Cortex of kidney (tissue), 1 donor: Measurements from ENCODE around the gene IQCE.
"Not testable (repeated sequence)": the region's sequence is repeated elsewhere in the genome, so short reads cannot be mapped to it uniquely, and the experiment has no call there.

Source experiments
- DNase-seq: peaks from one replicate; lab custom pipeline; 2025; lab: John Stamatoyannopoulos, UW

The IQCE gene

DNA sequence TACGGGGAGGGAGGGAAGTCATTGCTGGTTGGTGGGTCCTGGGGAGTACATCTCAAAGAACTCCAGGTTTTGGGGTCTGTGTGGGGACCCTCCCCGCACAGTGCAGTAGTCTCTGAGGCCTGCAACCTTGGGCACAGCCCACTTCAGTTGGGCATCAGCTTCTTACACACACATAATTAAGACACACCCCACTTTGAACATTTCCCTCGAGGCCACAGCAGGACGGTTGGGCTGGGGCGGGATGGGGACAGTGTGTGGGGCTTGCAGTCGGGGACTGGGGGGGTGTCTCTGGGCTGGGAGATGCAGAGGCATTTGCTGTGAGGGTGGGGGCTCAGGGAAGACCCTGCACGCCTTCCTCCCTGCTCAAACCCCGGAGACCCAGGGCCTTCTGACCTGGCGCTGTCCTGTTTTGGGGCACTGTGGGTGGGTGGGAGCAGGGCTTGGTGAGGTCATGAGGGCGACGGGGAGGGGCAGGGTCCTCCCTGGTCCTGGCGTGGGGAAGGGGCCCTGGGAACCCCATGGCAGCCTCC, 38.0 kb upstream of the IQCE start:
- DNase-seq = no peak

DNA sequence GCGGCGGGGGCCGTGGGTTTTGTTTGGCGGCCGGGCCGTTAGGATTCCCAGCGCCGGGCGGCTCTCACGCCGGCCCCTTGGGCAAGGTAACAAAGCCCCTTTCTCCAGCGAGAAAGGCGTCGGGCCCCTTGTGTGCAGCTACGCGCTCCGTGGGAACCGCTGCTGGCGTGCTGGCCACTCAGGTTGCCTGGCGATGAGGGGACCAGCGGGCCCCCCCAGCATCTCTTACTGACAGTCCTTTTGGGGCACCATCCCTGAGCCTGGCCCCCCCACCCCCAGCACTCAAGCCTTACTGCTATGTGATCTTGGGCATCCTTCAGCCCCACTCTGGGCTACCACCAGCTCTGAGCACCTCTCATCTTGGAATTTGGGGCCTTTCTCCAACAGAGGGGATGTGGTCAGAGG, 37.4 kb upstream of the IQCE start:
- no peak for DNase-seq

DNA sequence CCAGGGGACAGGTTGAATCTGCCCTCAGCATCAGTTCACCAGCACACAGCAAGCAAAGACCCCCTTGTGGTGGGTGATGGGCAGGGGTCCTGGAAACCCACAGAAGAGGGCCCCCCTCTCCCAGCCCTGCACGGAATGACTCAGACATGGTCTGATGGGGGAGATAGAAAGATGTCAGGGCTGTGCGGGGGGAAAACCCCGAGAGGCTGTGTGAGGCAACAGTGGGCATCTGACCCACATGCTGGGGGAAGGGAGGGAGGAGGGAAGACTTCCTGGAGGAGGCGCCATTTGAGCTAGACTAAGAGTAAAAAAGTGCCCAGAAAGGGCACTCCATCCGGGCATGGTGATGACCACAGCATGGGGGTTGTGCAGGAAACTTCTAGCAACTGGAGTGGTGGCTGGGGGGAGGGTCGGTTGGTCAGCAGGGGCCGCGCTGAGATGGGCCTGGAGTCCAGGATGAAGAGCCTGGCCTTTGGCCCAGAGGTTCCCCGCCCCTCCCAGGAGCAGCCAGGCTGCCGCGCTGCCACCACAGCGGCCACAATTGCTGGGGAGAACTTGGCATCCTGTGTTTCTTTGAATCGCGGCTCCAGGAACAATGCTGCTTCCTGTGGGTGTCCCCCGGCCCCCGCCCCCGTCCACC, 36.7 kb upstream of the IQCE start:
- no peak for DNase-seq

DNA sequence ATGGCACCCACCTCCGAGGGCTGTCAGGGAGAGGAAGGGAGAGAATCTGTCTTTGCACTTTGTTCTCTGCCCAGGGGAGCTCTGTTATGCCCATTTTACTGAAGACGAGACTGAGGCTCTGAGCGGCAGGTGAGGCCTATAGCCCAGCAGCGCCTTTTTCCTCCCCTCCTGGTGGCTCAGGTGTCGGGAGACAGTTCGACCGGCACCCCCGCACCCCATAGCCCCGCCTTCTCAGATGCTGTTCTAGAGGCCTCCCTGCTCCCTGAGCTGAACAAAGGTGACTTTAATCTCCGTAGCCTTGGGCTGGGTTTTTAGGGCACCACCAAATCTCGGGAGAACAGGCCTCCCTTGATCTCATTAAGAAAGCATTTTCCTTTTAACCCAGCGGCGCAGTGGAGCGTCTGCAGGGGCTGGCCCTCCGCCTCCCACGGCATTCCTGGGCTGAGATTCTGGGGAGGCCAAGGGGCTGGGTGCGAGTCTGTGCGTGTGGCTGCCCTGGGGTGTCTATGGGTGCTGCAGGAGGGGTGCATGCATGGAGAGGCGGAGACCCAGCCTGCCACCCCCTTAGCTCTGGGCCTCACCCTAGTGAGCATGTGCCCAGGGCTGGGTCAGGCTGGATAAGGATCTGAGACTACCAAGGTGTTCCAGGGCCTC, 35.9 kb upstream of the IQCE start:
- no peak for DNase-seq

DNA sequence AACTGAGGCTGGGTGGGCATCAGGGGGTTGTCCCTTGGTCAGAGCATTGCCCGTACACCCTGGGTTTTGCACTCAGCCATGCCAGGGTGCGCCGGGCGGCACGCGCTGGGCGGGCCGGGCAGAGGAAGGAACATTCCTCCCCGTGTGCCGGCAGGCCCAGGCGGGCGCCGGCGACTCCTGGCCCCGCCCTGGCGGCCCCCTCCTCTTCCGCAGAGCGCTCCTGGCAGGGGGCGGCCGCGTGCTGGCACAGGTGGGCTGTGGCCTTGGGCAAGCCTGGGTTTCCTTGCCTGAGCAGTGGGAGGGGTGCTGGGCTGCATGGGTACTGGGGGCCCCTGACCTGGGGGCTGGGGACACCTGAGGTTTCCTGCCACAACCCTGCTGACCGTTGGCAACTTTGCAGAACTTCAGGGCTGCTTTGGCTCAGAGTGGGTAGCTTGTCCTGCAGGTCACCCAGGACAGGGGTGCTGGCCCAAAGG, 35.3 kb upstream of the IQCE start:
- DNase-seq = no peak

DNA sequence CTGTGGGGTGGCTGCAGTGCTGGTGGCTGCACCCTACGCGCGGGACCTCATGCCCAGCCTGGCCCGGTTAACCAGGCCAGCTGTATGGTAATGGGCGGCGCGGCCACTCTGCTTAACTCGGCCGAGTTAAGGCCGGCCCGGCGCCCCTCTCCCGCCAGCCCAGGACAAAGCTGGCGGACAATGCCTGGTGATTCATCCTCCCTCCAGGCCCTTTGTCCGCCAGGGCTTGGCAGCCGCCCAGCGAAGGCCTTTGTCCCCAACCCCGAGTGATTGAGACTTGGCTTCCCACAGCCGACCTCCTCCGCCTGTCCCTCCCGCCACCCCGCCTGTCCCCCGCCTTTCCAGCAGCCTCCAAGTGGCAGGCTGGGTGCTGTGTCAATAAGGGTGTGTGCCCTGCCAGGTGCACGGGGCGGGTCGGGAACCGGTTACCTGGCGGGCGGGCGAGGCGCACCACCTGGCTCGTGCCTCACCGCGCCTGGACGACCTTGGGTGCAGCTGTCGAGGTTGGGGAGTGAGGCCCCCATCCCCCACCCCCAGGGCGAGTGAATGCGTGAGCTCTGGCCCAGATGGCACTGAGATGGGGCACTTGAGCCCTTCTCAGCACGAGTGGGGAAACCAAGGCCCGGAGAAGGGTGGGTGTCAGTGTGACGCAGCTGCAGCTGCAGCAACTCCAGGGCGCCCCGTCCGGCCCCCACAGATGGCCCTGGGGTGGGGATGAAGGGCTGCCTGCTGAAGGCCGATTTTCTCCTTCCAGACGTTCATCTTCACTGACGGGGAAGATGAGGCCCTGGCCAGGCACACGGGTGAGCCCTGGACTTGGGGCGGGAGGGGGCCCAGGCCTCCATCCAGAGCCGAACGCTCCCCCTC, 34.6 kb upstream of the IQCE start:
- DNase-seq = no peak

DNA sequence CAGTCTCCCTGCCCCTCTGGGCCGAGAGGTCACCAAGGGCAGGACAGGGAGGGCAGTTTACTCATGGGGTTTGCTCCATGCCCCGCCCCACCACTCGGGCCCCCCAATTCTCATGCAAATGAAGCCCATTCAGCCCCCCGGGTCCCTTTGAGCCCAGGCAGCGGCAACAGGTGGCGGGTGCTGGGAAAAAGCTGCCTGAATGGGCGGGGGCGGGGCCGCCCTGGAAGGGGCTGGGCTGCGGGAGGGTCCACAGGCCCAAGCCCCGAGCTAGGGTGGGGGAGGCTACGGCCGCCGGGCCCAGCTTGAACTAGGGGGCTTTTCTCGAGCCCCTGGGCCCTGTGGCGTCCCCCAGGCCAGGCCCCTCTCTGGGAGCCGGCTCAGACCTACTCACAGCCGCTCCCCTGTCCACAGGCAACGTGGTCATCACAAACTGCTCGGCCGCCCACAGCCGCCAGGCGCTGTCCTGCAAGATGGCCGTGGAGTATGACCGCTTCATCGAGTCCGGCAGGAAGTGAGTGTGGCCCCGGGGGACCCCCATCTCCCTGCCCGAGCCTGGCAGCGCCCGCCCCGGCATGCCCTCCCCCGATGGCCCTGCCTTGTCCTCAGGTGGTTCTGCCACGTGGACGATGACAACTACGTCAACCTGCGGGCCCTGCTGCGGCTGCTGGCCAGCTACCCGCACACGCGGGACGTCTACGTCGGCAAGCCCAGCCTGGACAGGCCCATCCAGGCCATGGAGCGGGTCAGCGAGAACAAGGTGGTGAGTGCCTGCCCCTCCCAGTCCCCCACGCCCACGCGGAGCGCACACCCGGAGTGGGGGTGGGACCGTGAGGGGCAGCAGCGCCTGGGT, 33.7 kb upstream of the IQCE start:
- DNase-seq = no peak

DNA sequence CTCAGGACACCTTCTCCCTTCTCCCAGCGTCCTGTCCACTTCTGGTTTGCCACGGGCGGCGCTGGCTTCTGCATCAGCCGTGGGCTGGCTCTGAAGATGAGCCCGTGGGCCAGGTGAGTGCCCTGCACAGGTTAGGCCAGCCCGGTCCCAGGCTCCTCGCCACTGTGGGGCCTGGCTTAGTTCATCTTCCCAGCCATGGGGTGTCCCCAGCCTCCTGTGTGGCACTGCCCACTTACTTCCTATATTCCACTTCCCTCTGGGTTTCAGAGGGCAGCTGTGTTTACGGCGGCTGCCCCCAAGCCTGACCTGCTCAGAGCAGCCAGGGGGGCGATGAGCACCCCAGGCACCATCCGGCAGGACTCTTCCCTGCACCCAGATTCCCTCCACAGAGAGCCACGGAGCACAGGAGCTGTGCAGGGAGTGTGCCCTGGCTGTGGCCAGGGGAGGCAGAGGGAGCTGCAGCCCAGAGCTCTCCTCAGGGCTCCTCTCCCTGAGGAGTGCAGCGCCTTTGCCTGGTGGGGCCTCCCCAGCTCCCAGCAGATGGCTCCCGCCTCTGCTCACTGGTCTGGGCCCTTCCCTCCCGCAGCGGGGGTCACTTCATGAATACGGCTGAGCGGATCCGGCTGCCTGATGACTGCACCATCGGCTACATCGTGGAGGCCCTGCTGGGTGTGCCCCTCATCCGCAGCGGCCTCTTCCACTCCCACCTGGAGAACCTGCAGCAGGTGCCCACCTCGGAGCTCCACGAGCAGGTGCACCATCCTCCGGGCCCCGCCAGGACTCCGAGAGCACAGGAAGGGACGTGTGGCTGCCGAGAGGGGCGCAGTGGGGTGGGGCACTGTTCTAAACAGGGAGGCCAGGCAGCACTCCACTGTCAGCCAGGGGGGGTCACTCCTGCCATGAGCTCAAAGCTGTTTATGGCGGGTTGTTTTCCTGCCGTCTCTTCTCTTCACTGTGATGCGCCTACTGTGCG, 32.8 kb upstream of the IQCE start:
- no peak for DNase-seq

DNA sequence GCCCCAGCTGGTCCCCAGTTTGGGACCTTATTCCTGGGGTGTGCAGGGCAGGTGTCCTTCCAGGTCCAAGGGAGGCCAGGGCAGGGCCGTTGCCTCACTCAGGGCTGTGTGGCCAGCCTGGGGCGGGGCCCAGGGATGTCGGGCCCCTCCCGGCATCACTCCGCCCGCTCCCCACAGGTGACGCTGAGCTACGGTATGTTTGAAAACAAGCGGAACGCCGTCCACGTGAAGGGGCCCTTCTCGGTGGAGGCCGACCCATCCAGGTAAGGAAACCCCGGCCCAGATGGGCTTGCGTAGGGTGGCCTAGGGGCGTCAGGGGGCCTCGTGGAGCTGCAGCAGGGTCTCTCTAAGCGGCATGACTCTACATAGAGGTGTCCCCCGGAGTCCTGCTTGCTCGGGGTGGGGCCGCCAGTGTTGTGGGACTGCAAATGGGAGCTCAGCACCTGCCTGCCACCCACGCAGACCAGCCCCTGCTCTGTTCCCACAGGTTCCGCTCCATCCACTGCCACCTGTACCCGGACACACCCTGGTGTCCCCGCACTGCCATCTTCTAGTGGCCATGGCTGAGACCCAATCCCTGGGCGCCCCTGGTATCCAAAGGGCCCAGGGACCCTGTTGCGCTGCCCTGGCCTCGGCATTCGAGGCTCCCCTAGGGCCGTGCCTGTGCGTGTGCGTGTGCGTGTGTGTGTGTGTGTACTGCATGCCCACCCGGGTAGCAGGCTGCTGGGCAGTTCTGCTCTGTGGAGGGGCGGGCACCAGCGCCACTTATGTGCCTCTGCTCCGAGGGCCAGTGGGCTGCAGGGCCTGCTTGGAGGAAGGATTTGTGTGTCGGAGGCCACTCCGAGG, 31.9 kb upstream of the IQCE start:
- DNase-seq = no peak

DNA sequence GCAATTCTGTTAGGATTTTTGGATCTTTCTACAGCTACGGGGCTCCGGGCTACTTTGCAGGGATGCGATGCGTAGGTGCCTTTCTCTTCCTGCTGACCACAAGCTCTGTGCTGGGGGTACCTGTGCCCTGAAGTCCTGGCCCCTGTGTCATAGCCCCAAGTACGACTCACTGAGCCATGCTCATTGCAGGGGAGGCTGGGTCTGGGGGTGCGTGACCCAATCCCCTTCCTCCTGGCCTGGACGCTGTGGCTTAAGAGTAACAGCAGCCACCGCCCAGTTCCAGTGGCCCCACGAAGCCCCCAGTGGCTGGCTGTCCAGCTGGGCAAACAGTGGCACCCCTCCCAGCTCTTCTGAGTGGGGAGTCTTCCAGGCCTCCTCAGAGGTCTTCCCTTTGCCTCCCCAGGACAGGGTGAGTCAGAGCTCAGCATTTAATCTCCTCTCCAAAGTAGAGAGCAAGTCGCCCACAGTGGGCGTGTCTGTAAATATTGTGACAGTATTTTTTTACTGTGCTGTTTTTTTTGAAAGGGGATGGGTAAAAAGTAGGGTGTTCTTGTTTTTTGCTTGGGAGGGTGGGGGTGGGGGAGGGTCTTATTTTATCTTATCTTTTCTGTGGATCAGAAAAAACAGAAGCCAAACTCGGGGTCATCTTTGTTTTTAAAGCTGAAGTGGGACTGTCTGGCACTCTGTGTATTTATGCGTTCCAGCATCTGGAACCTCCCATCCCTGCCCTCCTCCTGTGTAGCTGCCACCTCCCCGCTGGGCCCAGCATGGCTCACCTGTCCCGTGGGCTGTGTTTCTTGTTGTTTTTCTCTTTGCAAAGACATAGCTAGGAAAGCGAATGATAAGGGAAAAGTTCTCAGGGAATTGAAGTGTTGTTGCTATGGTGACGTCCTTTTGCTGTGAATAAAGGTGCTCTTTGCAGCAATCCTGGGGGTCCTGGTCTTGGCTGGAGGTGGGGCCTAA, 31.0 kb upstream of the IQCE start:
- no peak for DNase-seq

DNA sequence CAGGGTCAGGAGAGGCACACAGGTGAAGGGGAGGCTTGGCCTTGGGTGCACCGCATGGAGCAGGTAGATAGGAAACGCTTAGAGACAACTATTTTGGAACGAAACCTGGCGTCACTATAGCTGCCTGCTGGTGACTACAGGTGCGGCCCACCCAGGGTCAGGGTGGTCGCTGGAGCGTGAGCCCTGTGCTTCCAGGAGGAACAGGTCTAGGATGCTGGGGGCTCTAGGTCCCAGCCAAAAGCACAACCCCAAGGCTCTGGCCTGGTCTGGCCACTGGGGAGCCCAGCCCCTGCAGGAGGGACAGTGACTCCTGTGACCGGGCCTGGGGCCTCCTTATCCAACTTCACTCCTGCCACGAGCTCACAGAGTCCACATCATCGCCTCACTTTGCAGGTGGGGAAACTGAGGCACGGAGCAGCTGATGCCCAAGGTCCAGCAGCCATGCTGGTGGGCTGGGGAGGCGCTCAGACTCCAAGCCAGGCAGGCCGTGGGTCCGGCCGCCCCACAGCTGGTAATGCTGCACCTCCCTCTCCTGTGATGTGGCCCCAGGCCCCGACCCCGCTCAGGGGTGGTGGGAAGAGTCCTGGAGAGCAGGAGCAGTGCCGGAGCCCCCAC, 30.2 kb upstream of the IQCE start:
- no peak for DNase-seq

DNA sequence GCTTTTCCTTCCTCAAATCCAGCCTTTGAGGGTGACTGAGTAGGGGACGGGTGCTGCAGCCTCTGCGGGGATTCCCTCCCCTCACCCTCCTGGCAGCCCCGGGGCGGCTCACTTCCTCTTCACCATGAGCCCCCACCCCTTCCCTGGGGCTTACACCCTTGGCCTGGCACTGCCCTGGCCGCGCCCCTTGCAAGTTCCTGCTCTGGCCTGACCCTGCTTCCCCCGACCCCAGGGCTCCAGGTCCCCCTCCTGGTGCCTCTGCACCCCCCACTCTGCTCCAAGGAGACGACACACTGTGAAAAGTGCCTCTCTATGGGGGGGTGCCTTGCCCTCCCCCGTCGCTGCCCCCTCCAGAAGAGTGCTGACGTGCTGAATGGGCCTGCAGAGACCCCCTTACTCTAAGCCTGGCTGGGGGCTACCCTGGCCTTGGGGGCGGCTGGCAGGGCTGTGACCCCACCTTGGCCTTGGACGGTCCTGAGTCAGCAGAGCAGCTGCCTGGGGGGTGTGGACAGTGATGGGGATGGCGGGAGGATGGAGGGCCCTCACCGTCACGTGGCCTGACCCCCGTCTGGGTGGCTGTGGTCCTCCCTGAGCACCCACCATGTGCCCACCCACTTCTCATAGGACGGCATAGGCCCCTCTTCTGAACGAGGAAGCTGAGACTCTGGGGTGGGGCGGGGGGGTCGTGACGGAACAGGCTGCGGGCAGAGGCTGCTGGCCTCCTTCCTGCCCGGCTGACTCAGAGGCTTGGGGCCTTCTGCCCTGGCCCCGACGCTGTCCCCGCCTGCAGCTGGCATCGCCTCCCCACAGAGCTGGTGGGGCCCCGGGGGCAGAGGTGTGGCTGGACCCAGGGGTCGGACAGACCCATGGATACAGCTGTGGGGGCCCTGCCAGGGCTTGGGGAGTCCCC, 29.4 kb upstream of the IQCE start:
- no peak for DNase-seq

DNA sequence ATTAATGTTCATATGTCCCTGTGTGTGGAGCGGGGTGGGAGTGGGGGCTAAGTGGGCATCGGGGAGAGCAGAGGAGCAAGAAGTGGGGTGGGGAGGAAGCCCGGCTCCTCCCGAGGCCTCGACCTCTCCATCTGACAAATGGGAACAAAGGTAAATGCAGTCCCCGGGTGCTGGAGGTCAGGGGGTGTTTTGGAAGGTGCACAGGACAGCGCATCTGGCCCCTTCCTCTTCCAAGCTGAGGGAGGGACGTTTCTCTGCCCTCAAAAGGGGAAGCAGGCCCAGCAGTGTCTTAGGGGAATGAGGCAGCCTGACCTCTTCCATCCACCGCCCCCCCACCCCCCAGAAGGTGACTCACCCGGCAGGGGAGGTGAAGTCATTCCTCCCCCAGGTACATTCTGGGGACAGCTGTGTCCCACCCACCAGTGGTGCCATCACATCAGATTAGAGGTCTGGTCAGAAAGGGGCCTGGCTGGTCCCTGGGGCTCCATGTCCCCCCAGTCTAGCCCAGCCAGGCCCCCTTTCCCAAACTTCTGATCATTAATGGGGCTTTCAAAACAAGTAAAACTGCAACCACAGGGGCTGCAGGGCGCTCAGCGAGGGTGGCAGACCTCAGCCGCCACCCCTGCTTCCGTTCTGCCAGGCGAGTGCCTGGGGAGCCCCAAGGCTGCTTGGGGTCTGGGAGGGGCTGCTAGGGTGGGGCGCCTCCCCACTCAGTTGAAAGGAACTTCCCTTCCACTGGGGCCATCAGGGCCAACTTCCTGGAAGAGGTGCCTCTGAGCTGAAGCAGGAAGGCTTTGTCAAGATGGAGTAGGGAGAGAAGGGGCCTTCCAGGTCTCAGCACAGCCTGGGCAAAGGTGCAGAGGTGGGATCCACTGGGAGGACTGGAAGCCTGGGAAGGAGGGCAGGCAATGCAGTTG, 28.4 kb upstream of the IQCE start:
- no peak for DNase-seq

DNA sequence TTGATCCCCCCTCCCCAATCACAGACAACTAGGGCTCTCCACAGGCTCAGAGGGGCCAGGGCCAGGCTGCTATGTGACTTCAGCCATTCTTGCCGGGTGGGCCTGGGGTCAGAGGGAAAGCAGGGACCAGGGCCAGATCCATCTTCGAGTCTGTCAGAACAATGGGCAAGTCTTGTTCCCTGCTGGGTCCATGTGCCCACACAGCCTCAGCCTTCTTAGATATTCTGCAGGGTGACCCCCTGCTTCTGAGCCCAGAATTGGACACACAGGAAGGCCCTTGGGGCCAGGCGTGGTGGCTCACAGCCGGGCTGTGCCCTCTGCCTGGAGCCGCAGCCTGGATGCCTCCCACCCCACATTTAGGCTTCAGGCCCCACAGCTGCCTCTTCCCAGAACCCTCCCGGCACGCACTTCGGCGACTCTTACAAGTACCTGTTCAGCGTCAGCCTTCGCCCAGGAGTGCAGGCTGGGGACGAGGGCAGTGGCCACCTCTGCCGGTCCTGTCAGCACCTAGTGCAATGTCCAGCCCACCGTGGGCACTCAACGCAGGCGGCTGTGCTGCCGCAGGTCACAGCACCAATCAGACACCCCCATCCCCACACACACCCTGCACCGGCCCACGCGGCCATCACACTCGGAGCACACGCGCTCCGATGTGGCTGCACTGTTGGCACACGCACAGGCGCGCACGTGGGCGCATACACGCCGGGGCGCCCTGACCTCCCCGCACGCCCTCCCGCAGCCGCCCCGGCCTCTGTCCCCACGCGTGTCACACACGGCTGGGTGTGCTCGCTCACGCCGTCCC, 27.6 kb upstream of the IQCE start:
- DNase-seq = not testable (repeated sequence)

DNA sequence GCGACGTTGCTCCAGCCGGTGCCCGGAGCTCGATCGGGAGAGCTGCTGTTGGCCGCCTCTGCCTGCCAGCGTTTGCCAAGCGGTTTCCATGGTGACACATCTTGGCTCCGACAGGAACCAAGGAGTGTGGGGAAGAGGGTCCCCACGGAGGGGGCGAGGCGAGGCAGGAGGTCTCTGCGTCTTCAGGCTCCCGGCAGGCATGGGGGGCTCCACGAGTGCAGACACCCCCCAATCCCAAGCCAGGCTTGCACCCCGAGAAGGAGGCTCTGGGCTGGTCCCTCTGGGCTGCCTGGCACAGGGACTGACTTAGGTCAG, 27.0 kb upstream of the IQCE start:
- not testable (repeated sequence) for DNase-seq
